ENCODE data around the gene IKZF5. TPM values are rescaled to one million over a fixed set of nuclear protein-coding genes. Genes with fewer than 3 reads are reported as not detected.

IKZF5 gene
- total RNA-seq, 1 experiment from 2014 or later, result 7.9 TPM

DNA sequence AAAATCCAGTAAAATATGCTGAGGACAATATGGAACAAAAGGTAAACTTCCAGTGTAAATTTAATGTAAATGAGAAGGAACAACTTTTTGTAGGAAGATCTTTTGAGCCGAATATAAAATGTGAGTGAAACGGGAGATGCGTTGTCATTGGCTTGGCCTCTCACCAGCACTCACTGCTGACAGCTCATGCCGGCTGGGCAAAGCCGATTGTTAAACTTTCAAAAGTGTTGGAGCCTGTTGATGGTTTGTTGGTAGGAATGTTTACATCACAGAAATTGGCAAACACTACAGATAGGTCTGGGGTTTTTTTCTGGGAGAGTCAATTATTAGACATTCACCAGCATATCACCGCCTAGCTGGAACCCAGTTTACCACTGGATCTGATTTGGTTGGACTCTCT is 22.3 kb downstream of the IKZF5 start (continued):
- TF ChIP-seq JUN (CRISPR knock-in tag; IDR thresholded peaks at IDR 0.05), result no peak
- TF ChIP-seq FOXK1 (CRISPR knock-in tag; IDR thresholded peaks at IDR 0.05), result no peak
- TF ChIP-seq TCF7 (CRISPR knock-in tag; IDR thresholded peaks at IDR 0.05; ENCODE audit: low read depth), result no peak

DNA sequence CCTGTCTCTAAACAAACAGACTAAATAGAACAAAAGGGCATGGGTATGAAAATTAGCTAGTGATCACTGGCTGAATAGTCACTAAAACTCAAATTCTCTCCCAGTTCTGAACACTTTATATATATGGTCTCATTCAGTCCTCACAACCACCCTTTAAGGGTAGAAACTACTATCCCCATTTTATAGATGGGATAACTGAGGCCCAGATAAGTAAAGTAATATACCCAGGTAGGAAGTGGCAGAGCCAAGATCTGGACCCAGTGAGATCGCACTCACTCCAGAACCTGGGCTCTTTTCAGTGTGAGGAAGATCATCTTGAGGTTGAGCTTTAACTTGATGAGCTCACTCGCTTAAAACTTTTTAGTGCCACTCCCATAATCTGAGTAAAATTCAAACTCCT is 23.9 kb downstream of the IKZF5 start:
- POLR2A ChIA-PET, result no interaction called here
- H3K27me3 Mint-ChIP-seq (ENCODE audit: low read depth), result no peaks in the 10 kb centered on the region
- no peak for ATAC-seq
- CTCF ChIA-PET, result no interaction called here
- H3K36me3 Mint-ChIP-seq, result no peaks in the 10 kb centered on the region
- H3K9me3 Mint-ChIP-seq, result no peaks in the 10 kb centered on the region
- no peak overlapping the region for H3K4me3 Mint-ChIP-seq
- peaks cover 12% of the 10 kb centered on the region for H3K4me1 Mint-ChIP-seq
- no peak for DNase-seq (ENCODE audit: low spot score)
- H3K27ac Mint-ChIP-seq, result no peak overlapping the region
- TF ChIP-seq PREB (CRISPR knock-in tag; IDR thresholded peaks at IDR 0.05; ENCODE audit: borderline replicate concordance) (no peak), SOX15 (CRISPR knock-in tag; IDR thresholded peaks at IDR 0.05) (no peak), TEAD4 (CRISPR knock-in tag; IDR thresholded peaks at IDR 0.05) (no peak), ZNF416 (CRISPR knock-in tag; IDR thresholded peaks at IDR 0.05) (no peak), NFE2L1 (CRISPR knock-in tag; IDR thresholded peaks at IDR 0.05) (no peak), ZNF232 (CRISPR knock-in tag; IDR thresholded peaks at IDR 0.05) (no peak), ZNF138 (CRISPR knock-in tag; conservative IDR thresholded peaks at IDR 0.05) (no peak), FOXJ3 (CRISPR knock-in tag; IDR thresholded peaks at IDR 0.05; ENCODE audit: borderline replicate concordance) (no peak), SMAD4 (CRISPR knock-in tag; IDR thresholded peaks at IDR 0.05) (no peak), FOXP1 (CRISPR knock-in tag; IDR thresholded peaks at IDR 0.05; ENCODE audit: borderline replicate concordance) (no peak), ZNF396 (CRISPR knock-in tag; IDR thresholded peaks at IDR 0.05; ENCODE audit: borderline replicate concordance) (no peak)
- TF ChIP-seq, protein P1, sequence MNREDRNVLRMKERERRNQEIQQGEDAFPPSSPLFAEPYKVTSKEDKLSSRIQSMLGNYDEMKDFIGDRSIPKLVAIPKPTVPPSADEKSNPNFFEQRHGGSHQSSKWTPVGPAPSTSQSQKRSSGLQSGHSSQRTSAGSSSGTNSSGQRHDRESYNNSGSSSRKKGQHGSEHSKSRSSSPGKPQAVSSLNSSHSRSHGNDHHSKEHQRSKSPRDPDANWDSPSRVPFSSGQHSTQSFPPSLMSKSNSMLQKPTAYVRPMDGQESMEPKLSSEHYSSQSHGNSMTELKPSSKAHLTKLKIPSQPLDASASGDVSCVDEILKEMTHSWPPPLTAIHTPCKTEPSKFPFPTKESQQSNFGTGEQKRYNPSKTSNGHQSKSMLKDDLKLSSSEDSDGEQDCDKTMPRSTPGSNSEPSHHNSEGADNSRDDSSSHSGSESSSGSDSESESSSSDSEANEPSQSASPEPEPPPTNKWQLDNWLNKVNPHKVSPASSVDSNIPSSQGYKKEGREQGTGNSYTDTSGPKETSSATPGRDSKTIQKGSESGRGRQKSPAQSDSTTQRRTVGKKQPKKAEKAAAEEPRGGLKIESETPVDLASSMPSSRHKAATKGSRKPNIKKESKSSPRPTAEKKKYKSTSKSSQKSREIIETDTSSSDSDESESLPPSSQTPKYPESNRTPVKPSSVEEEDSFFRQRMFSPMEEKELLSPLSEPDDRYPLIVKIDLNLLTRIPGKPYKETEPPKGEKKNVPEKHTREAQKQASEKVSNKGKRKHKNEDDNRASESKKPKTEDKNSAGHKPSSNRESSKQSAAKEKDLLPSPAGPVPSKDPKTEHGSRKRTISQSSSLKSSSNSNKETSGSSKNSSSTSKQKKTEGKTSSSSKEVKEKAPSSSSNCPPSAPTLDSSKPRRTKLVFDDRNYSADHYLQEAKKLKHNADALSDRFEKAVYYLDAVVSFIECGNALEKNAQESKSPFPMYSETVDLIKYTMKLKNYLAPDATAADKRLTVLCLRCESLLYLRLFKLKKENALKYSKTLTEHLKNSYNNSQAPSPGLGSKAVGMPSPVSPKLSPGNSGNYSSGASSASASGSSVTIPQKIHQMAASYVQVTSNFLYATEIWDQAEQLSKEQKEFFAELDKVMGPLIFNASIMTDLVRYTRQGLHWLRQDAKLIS (CRISPR knock-in tag; IDR thresholded peaks at IDR 0.05; ENCODE audit: borderline replicate concordance), result no peak
- TF ChIP-seq, protein P2, sequence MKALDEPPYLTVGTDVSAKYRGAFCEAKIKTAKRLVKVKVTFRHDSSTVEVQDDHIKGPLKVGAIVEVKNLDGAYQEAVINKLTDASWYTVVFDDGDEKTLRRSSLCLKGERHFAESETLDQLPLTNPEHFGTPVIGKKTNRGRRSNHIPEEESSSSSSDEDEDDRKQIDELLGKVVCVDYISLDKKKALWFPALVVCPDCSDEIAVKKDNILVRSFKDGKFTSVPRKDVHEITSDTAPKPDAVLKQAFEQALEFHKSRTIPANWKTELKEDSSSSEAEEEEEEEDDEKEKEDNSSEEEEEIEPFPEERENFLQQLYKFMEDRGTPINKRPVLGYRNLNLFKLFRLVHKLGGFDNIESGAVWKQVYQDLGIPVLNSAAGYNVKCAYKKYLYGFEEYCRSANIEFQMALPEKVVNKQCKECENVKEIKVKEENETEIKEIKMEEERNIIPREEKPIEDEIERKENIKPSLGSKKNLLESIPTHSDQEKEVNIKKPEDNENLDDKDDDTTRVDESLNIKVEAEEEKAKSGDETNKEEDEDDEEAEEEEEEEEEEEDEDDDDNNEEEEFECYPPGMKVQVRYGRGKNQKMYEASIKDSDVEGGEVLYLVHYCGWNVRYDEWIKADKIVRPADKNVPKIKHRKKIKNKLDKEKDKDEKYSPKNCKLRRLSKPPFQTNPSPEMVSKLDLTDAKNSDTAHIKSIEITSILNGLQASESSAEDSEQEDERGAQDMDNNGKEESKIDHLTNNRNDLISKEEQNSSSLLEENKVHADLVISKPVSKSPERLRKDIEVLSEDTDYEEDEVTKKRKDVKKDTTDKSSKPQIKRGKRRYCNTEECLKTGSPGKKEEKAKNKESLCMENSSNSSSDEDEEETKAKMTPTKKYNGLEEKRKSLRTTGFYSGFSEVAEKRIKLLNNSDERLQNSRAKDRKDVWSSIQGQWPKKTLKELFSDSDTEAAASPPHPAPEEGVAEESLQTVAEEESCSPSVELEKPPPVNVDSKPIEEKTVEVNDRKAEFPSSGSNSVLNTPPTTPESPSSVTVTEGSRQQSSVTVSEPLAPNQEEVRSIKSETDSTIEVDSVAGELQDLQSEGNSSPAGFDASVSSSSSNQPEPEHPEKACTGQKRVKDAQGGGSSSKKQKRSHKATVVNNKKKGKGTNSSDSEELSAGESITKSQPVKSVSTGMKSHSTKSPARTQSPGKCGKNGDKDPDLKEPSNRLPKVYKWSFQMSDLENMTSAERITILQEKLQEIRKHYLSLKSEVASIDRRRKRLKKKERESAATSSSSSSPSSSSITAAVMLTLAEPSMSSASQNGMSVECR (CRISPR knock-in tag; IDR thresholded peaks at IDR 0.05; ENCODE audit: borderline replicate concordance), result no peak
- TF ChIP-seq, protein P3, sequence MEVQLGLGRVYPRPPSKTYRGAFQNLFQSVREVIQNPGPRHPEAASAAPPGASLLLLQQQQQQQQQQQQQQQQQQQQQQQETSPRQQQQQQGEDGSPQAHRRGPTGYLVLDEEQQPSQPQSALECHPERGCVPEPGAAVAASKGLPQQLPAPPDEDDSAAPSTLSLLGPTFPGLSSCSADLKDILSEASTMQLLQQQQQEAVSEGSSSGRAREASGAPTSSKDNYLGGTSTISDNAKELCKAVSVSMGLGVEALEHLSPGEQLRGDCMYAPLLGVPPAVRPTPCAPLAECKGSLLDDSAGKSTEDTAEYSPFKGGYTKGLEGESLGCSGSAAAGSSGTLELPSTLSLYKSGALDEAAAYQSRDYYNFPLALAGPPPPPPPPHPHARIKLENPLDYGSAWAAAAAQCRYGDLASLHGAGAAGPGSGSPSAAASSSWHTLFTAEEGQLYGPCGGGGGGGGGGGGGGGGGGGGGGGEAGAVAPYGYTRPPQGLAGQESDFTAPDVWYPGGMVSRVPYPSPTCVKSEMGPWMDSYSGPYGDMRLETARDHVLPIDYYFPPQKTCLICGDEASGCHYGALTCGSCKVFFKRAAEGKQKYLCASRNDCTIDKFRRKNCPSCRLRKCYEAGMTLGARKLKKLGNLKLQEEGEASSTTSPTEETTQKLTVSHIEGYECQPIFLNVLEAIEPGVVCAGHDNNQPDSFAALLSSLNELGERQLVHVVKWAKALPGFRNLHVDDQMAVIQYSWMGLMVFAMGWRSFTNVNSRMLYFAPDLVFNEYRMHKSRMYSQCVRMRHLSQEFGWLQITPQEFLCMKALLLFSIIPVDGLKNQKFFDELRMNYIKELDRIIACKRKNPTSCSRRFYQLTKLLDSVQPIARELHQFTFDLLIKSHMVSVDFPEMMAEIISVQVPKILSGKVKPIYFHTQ (CRISPR knock-in tag; IDR thresholded peaks at IDR 0.05), result no peak
- TF ChIP-seq, protein P4, sequence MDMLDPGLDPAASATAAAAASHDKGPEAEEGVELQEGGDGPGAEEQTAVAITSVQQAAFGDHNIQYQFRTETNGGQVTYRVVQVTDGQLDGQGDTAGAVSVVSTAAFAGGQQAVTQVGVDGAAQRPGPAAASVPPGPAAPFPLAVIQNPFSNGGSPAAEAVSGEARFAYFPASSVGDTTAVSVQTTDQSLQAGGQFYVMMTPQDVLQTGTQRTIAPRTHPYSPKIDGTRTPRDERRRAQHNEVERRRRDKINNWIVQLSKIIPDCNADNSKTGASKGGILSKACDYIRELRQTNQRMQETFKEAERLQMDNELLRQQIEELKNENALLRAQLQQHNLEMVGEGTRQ (CRISPR knock-in tag; IDR thresholded peaks at IDR 0.05), result no peak
- TF ChIP-seq, protein P5, sequence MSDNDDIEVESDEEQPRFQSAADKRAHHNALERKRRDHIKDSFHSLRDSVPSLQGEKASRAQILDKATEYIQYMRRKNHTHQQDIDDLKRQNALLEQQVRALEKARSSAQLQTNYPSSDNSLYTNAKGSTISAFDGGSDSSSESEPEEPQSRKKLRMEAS (CRISPR knock-in tag; IDR thresholded peaks at IDR 0.05), result no peak
- TF ChIP-seq, protein P6, sequence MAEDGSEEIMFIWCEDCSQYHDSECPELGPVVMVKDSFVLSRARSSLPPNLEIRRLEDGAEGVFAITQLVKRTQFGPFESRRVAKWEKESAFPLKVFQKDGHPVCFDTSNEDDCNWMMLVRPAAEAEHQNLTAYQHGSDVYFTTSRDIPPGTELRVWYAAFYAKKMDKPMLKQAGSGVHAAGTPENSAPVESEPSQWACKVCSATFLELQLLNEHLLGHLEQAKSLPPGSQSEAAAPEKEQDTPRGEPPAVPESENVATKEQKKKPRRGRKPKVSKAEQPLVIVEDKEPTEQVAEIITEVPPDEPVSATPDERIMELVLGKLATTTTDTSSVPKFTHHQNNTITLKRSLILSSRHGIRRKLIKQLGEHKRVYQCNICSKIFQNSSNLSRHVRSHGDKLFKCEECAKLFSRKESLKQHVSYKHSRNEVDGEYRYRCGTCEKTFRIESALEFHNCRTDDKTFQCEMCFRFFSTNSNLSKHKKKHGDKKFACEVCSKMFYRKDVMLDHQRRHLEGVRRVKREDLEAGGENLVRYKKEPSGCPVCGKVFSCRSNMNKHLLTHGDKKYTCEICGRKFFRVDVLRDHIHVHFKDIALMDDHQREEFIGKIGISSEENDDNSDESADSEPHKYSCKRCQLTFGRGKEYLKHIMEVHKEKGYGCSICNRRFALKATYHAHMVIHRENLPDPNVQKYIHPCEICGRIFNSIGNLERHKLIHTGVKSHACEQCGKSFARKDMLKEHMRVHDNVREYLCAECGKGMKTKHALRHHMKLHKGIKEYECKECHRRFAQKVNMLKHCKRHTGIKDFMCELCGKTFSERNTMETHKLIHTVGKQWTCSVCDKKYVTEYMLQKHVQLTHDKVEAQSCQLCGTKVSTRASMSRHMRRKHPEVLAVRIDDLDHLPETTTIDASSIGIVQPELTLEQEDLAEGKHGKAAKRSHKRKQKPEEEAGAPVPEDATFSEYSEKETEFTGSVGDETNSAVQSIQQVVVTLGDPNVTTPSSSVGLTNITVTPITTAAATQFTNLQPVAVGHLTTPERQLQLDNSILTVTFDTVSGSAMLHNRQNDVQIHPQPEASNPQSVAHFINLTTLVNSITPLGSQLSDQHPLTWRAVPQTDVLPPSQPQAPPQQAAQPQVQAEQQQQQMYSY (CRISPR knock-in tag; IDR thresholded peaks at IDR 0.05), result no peak
